Activated T-helper 9 cell treated with anti-CD3 and anti-CD28 coated beads, Interleukin-2, amount 50 U/mL, for 16 hours (primary cell): ENCODE results near the gene MLC1.

Source experiments
- DNase-seq: peaks from one replicate; pipeline ENCODE4 v3.0.0-alpha.2; 2020; ENCODE audit warnings: low read depth

MLC1 gene

GRCh38 chr22:50076646-50077535, 8.3 kb downstream of the MLC1 start:
- no peak for DNase-seq

- no peak for DNase-seq
Observed at GRCh38 chr22:50074551-50075530, 10.4 kb downstream of the MLC1 start.

GRCh38 chr22:50074056-50074455, 11.2 kb downstream of the MLC1 start:
- DNase-seq, result no peak

- DNase-seq, result no peak
Observed at GRCh38 chr22:50072714-50073538, 12.3 kb downstream of the MLC1 start.

DNA sequence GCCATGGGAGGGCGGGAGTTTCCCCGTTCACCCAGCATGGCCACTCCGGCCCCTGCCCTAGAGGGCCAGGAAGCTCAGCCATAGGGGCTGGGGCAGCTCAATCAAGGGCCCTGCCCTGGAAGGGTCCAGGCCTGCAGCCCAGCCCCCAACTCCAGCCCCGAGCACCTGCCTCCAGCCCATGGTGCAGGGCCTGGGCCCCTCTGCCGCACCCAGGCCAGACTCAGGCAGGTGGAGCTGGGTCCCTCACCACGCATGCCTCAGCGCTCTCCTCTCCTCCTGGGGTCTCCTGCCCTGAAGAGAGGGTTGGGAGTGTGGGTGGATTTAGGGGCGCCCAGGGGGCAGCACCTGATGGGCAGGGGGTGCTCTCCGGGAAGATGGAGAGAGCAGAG, 13.1 kb downstream of the MLC1 start:
- no peak for DNase-seq

DNA sequence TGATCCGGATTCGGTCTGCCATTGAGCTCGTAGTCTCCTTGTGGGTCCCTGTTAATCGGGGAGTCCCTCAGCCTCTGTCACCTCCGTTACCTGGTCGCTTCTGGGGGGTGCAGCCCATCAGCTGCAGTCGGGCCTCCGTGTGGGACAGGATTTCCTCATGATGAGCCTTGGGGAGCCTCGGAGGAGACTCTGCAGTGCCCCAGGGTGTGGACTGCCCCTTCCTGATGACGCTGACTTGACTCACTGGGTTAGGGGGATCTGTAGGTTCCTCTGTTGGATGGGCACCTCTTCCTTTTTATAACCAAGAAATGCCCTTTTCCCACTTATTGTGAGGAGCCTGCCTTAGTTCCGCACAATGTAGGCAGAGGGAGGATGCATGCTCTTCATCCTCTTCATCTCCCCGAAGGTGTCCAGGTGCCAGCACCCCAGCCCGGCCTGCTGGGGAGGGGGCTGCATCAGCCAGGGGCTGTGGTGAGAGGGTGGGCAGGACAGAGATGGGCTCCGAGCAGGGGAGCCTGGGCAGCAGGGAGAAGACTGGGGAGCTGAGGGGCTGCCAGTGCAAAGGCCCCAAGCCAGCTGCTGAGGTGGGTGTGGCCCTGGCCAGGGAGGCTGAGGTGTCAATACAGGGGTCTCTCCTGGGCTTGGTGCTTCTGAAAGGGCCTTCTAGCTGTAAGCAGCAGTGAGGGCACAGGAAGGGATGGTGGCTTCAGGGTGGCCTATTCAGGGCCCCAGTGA, 13.6 kb downstream of the MLC1 start:
- no peak for DNase-seq

GRCh38 chr22:50070366-50070765, 14.9 kb downstream of the MLC1 start:
- DNase-seq, result no peak

- DNase-seq, result no peak
Observed at GRCh38 chr22:50068096-50068495, 17.1 kb downstream of the MLC1 start.

- no peak for DNase-seq
Observed at GRCh38 chr22:50067244-50067643, 18.0 kb downstream of the MLC1 start.

- no peak for DNase-seq
Observed at GRCh38 chr22:50064453-50064852, 20.8 kb downstream of the MLC1 start.

DNA sequence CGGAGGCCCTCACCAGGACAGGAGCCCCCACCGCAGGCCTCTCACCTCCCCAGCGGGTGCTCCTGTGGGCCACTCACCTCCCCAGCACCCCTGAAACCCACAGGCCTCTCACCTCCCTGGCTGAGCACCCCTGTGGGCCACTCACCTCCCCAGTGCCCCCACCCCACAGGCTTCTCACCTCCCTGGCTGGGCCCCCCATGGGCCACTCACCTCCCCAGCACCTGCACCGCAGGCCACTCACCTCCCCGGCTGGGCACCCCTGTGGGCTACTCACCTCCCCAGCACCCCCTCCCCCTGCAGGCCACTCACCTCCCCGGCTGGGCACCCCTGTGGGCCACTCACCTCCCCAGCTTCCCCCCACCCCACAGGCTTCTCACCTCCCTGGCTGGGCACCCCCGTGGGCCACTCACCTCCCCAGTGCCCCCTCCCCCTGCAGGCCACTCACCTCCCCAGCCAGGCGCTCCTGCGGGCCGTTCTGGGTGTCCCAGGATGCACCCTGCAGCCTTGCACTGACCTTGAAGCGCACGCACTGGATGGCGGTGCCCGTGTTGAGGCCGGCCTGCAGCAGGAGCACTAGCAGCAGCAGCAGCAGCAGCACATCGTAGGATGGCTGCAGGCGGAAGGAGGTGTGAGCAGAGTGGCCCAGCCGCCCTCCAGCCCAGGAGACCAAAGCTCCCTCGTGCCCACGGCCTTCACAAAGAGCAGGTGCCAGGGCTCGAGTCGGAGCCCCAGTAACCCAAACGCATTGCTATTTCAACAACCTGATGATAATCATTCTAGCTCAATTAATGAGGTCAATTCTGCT, 21.4 kb downstream of the MLC1 start:
- DNase-seq, result no peak

DNA sequence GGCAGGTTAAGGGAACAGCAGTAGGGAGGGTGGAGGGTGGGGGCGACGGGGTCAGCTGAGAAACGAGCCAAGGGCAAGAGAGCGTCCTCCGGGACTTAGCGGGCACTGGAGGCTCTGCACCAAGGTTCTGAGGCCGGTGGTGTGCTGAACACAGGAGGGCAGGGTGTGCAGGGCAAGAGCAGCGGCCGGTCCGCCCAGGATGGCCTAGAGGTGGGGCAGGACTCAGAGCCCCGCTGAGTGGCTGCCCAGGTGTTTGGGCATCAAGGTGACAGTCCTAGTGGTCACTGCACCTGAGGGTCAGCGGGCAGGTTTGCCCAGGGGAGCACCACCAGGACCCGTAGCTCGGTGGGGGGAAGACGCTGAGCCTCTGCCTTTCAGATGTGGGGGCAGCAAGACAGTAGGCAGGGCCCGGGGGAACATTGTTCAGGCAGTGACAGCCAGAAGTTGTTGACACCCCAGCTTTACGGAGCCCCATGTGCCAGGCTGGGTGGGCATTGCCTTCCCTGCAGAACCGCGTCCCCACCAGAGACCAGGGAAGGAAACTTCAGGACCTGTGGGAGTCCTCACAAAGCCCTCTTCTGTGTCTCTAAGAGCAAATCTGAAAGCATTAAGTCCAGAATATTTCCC, 22.6 kb downstream of the MLC1 start:
- DNase-seq, result no peak

GRCh38 chr22:50061824-50062355, 23.3 kb downstream of the MLC1 start:
- no peak for DNase-seq

GRCh38 chr22:50061141-50061823, 23.9 kb downstream of the MLC1 start:
- DNase-seq, result no peak

DNA sequence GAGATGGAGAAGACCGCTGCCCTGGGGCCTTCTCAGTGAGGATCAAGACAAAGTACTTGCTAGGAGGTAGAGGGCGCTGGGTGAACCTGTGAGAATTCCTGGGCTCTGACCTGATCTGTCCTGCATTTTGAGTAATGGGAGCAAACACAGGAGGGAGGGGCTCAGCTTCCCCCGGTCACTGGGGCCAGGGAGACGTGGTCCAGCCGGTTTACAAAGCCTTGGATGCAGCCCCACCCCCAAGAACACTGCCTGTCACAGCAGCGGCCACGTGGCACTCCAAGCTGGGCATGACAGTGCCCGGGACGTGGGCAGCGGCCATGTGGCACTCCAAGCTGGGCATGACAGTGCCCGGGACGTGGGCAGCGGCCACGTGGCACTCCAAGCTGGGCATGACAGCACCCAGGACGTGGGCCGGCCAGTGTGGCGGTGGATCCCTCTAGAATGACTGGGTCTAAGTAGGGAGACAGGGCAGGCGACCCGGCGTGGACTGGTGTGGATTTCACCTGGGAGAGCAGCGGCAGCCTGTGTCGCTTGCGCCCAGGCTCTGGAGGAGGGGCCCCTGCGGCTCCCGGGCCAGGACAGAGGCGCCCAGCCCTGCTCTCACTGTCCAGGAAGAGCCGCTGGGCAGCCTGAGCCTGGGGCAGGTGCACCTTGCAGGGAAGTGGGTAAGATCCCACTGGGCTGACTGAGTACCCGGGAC, 24.6 kb downstream of the MLC1 start:
- no peak for DNase-seq

DNA sequence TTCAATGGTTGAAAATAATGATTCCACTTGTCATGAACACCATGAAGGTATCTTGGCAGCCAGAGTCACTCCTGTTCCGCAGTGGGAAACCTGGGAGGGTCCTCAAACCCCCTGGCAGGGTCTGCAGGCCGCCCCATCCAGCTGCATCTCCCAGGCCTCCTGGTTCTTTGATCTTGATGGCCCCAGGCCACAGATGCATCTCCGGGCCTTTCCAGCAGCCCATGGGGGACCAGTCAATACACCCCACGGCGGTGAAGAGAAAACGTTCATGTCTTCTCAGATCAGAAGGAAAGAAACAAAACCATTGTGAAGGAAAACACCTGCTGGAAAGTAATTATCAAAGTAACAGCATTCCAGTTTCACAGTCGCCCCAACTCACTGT, 25.4 kb downstream of the MLC1 start:
- DNase-seq, result no peak

DNA sequence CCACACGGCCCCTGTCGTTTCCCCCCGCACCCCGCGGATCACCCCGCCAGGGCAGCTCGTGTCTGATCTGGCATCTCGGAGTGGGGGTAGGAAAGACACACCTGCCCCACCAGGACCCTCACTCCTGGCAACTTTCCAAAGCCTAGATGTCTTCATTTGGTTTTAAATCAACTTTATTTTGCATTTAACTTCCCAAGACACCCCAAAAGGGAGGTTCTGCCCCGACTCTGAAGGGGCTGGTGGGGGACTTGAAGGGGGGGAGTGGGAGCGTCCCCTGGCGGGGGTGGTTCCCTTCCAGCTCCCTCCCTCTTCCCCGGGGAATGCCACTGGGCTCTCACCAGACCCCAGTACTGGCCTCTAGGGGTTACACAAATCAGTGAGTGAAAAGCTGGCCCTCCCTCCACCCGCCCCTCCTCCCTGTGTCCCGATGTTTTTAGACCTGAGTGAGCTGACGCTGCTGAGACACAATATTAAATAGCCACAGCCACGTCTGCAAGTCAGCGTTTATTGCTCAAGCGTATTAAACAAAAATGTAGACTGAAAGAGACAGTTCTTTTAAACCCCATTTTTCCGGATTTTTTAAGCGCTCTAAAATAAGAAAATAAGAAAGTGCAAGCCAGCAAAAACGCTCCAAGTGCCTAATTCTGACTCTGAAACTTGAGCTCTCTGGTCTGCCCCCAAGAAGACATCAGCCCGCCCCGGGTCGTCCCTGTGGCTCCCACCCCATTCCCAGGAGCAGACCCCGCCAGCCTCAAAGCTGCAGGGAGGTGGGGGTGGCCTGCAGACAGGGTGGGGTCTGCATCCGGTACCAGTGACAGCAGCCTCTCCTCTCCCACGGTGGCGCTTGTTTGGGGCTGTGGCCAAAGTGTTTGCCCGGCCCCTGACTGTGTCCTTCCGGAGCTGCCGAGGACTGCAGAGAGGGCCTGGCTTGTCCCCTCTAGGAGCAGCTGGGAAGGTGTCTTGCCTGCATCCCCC, 26.0 kb downstream of the MLC1 start:
- no peak for DNase-seq
